Measurements from ENCODE around the gene LCN10.
A peak's percentile ranks its signal among the peaks of the same experiment; 100 is the strongest.

Gene LCN10

DNA sequence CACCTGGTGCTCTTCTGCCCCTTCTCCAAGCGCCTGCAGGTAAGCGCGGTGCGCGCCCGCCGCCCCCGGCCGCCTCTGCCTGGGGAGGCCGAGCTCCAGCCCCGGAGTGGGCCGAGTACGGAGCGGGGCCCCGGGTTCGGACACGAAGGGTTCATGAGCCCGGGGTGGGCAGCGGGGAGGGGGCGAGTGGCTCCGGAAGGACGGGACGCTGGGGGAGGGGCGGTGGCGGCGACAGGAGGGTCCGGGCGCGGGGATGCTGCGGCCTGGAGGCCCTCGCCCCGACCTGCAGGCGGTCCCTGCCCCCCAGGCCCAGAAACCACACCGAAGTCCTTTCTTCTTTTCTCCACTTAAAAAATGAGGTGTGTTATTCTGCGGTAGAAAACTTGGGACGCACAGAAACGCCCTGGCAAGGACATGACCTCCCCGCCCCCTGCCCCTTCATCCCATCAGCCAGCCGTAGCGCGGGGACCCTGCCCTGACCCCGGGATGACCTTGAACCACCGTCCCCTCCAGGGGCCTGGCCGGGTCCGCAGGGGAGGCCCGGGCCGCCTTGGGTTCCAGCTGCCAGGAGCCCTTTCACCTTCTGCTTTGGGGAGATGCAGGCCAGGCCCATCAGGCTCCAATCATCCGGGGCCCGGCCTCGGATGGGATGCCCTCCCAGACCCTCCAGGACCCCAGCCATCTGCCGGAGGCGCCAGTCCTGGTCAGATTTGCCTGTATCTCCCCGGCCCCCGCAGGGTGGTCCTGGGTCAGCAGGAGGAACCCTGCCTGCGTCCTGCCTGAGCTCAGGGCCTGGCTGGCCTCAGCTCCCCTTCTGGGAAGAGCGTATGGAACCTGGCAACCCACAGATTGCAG, 29.8 kb downstream of the LCN10 start:
- no peak for TF ChIP-seq ZNF565 (CRISPR knock-in tag; conservative IDR thresholded peaks at IDR 0.05; ENCODE audit: low read depth)
- no peak for TF ChIP-seq RARB (CRISPR knock-in tag; IDR thresholded peaks at IDR 0.05)
- TF ChIP-seq TCF4 (CRISPR knock-in tag; IDR thresholded peaks at IDR 0.05; ENCODE audit: borderline replicate concordance), result no peak
- no peak for TF ChIP-seq GLIS3 (CRISPR knock-in tag; IDR thresholded peaks at IDR 0.05)
- TF ChIP-seq, protein P1, sequence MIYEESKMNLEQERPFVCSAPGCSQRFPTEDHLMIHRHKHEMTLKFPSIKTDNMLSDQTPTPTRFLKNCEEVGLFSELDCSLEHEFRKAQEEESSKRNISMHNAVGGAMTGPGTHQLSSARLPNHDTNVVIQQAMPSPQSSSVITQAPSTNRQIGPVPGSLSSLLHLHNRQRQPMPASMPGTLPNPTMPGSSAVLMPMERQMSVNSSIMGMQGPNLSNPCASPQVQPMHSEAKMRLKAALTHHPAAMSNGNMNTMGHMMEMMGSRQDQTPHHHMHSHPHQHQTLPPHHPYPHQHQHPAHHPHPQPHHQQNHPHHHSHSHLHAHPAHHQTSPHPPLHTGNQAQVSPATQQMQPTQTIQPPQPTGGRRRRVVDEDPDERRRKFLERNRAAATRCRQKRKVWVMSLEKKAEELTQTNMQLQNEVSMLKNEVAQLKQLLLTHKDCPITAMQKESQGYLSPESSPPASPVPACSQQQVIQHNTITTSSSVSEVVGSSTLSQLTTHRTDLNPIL (CRISPR knock-in tag; IDR thresholded peaks at IDR 0.05; ENCODE audit: low read depth), result no peak
- no peak for TF ChIP-seq SNAI2 (CRISPR knock-in tag; IDR thresholded peaks at IDR 0.05)
- peak; percentile 31 for ATAC-seq

DNA sequence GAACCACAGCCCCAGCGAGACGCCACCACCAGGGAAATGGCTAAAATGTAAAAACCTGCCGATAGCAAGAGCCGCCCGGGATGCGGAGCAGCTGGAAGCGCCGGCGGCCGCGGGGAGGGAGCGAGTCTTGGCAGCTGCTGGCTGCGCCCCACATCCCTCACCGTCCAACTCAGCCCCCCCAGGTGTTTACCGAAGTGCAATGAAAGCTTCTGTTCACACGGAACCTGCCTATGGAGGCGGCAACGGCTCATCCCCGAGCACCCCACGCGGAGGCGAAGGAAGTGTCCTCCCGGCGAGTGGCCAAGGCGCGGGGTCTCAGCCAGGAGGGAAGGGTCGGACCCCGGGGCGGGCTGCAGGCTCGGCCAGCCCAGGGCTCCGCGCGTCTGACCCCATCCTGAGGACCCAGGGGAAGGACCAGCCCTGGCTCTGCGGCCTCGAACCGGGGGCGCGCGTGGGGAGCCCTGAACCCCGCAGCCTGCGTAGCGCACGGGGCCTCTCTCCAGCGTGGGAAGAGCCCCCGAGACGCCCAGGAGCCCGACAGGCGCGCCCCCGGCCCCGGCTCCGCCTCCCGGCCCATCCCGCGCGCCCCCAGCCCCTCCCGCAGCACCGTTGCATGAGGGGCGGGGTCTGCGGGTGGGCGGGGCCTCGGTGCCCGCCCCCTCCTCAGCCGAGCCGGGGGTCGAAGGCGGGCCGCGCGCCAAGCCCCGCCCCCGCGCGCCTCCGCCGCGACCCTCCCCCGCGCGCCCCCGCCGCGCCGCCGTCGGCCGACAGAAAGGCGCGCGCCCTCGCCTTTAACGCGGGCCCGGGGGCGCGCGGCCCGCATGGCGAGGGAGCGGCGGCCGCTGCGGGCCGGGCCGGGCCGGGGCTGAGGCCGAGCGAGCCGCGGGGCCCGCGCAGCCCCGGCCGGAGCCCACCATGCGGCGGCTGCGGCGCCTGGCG, 30.7 kb downstream of the LCN10 start, which contains the start of gene DIPK1B:
DIPK1B (plus strand) TSS at position 822 of the 939 bp plus-strand sequence; CDS start at position 916, 94 bp downstream.
- TF ChIP-seq, protein P2, sequence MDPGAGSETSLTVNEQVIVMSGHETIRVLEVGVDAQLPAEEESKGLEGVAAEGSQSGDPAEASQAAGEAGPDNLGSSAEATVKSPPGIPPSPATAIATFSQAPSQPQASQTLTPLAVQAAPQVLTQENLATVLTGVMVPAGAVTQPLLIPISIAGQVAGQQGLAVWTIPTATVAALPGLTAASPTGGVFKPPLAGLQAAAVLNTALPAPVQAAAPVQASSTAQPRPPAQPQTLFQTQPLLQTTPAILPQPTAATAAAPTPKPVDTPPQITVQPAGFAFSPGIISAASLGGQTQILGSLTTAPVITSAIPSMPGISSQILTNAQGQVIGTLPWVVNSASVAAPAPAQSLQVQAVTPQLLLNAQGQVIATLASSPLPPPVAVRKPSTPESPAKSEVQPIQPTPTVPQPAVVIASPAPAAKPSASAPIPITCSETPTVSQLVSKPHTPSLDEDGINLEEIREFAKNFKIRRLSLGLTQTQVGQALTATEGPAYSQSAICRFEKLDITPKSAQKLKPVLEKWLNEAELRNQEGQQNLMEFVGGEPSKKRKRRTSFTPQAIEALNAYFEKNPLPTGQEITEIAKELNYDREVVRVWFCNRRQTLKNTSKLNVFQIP (CRISPR knock-in tag; IDR thresholded peaks at IDR 0.05; ENCODE audit: borderline replicate concordance, low read depth), result no peak
- TF ChIP-seq OSR1 (CRISPR knock-in tag; IDR thresholded peaks at IDR 0.05) (no peak), ZFP30 (CRISPR knock-in tag; IDR thresholded peaks at IDR 0.05) (no peak), ZNF8 (CRISPR knock-in tag; IDR thresholded peaks at IDR 0.05) (no peak), RARB (CRISPR knock-in tag; IDR thresholded peaks at IDR 0.05) (no peak), ZFP3 (CRISPR knock-in tag; IDR thresholded peaks at IDR 0.05) (no peak), TCF4 (CRISPR knock-in tag; IDR thresholded peaks at IDR 0.05; ENCODE audit: borderline replicate concordance) (no peak), ISL1 (CRISPR knock-in tag; IDR thresholded peaks at IDR 0.05) (no peak), SNAI2 (CRISPR knock-in tag; IDR thresholded peaks at IDR 0.05) (no peak), BACH2 (CRISPR knock-in tag; IDR thresholded peaks at IDR 0.05; ENCODE audit: borderline replicate concordance) (no peak)
- TF ChIP-seq, protein P3, sequence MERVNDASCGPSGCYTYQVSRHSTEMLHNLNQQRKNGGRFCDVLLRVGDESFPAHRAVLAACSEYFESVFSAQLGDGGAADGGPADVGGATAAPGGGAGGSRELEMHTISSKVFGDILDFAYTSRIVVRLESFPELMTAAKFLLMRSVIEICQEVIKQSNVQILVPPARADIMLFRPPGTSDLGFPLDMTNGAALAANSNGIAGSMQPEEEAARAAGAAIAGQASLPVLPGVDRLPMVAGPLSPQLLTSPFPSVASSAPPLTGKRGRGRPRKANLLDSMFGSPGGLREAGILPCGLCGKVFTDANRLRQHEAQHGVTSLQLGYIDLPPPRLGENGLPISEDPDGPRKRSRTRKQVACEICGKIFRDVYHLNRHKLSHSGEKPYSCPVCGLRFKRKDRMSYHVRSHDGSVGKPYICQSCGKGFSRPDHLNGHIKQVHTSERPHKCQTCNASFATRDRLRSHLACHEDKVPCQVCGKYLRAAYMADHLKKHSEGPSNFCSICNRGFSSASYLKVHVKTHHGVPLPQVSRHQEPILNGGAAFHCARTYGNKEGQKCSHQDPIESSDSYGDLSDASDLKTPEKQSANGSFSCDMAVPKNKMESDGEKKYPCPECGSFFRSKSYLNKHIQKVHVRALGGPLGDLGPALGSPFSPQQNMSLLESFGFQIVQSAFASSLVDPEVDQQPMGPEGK (CRISPR knock-in tag; IDR thresholded peaks at IDR 0.05; ENCODE audit: borderline replicate concordance), result no peak

DNA sequence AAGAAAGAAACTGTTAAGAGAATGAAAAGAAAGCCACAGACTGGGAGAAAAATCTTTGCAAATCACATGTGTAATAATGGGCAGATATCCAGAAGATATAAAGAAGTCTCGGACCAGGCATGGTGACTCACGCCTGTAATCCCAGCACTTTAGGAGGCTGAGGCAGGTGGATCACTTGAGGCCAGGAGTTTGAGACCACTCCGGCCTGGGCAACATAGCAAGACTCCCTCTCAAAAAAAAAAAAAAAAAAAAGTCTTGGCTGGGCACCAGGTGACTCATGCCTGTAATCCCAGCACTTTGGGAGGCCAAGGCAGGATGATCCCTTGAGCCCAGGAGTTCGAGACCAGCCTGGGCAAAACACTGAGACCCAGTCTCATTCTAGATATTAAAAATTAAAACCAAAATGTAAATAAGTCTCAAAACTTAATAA, 31.5 kb downstream of the LCN10 start:
- peak; percentile 24 for ATAC-seq

More for the DNA sequence above, 30.7 kb downstream of the LCN10 start, which contains the start of gene DIPK1B:
- peak; percentile 43 for ATAC-seq

DNA sequence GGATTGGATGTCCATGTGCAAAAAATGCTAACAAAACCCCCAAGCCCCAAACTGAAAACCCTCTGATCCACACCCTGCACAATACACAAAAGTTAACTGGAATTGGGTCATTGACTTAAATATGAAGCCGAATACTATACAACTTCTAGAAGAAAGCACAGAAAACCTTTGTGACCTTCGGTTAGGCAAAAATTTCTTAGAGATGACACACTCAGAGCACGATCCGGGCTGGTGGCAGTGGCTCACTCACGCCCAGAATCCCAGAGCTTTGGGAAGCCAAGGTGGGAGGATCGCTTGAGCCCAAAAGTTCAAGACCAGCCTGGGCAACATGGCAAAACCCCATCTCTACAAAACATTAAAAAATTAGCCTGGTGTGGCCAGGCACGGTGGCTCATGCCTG, 32.2 kb downstream of the LCN10 start:
- TF ChIP-seq CSDC2 (CRISPR knock-in tag; IDR thresholded peaks at IDR 0.05), result no peak
- TF ChIP-seq ZFP3 (CRISPR knock-in tag; IDR thresholded peaks at IDR 0.05), result no peak
- TF ChIP-seq PPARA (CRISPR knock-in tag; IDR thresholded peaks at IDR 0.05; ENCODE audit: borderline replicate concordance), result no peak
- no peak for TF ChIP-seq OSR1 (CRISPR knock-in tag; IDR thresholded peaks at IDR 0.05)
- TF ChIP-seq ZNF70 (CRISPR knock-in tag; IDR thresholded peaks at IDR 0.05), result no peak
- TF ChIP-seq ZC3H10 (CRISPR knock-in tag; IDR thresholded peaks at IDR 0.05), result no peak
- no peak for TF ChIP-seq TOX (CRISPR knock-in tag; IDR thresholded peaks at IDR 0.05; ENCODE audit: borderline replicate concordance)
- no peak for TF ChIP-seq ESRRG (CRISPR knock-in tag; IDR thresholded peaks at IDR 0.05)
- TF ChIP-seq, protein P2 (CRISPR knock-in tag; IDR thresholded peaks at IDR 0.05; ENCODE audit: borderline replicate concordance, low read depth), result no peak
- TF ChIP-seq ARNTL (CRISPR knock-in tag; IDR thresholded peaks at IDR 0.05; ENCODE audit: borderline replicate concordance, low read depth), result no peak
- no peak for ATAC-seq
